Measurements from ENCODE around the gene SCN11A.

SCN11A gene

DNA sequence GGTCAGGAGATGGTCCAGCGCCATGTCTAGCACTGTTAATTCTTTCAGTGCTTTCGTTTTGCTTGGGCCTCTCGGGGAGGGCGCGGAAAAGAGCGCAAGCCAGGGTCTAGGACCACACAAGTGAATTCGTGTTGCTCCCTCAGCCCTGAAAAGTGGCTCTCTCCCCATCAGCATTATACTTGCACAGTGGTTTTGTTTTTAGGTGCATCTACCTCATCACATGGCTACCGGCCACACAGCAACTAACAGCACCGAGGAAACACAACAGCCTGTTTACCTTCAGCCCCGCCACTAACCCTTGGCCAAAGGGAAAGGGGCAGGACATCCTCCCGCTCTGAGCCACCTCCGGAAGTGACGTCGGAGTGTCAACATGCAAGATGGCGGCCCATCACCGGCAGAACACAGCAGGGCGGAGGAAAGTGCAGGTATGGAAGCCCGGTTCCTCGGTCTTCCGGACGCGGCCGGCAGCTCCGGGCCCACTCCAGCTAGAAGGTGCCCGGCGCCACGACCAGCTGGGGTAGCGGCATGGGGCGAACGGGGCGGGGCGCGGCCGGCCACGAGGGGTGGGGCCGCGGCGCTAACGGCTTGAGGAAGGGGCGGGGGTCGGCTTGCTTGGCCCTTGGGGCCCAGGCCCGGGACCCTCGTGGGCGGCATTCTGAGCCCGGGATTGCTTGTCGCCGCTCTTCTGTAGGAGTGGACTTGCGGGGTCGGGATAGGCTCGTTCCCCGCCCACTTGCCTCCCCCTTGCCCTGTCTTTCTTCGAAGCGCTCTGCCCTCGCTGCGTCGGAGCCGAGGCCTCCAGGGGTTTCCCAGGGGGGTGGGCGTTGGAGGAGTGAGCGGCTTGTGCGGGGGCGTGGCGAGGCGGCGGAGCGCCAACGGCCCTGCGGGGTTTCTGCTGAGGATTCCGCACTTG is at the start of gene SCN11A, which contains the start of gene WDR48:
SCN11A (minus strand) TSS at position 296 of the 913 bp plus-strand sequence. CDS start 101,582 bp downstream, outside the sequence.
WDR48 (plus strand) TSS at position 368 of the 913 bp plus-strand sequence; CDS start at position 378, 10 bp downstream.
- peak; percentile 92 for DNase-seq (ENCODE audit: low spot score)

GRCh38 chr3:39101022-39101689 is 49.4 kb upstream of the SCN11A start:
- peak; percentile 58 for DNase-seq (ENCODE audit: low spot score)

- no peak for DNase-seq (ENCODE audit: low spot score)
Observed at GRCh38 chr3:39100500-39100886, 48.7 kb upstream of the SCN11A start.

DNA sequence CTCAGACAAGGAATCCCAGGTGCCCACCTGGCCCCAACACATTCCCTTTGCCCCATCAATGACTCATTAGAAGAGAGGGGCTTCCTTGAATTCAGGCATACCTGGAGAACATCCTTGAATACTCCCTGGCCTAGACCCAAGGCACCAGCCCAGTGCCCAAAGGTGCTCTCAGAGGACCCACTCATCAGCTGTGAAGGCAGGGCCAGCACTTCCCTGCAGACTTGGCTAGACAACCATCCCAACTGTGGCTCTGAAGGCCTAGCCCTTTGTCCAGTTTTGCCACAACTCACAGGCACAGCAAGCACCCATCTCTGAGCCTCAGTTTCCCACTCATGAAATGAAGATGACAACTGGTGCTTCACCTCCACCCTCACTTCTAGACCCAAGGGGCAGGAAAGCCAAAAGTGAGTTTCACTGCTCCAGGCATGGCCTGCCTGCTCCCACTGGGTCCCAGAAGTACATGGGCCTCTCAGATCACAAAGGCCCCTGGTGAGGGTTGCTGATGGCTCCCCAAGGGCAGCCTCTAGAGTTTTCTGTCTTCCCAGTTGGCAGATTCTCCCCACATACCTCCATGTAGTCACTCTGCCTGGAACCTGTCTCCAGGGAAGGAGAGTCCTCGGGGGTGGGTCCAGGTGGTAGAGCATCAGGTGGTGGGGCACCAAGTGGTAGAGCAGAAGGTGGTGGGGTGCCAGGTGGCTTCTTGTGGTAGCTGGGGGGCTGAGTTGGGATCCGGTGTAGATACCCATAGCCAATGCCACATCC is 48.2 kb upstream of the SCN11A start:
- DNase-seq (ENCODE audit: low spot score), result no peak

GRCh38 chr3:39099242-39099641 is 47.5 kb upstream of the SCN11A start:
- DNase-seq (ENCODE audit: low spot score), result no peak

GRCh38 chr3:39098473-39099000 is 46.8 kb upstream of the SCN11A start:
- no peak for DNase-seq (ENCODE audit: low spot score)

DNA sequence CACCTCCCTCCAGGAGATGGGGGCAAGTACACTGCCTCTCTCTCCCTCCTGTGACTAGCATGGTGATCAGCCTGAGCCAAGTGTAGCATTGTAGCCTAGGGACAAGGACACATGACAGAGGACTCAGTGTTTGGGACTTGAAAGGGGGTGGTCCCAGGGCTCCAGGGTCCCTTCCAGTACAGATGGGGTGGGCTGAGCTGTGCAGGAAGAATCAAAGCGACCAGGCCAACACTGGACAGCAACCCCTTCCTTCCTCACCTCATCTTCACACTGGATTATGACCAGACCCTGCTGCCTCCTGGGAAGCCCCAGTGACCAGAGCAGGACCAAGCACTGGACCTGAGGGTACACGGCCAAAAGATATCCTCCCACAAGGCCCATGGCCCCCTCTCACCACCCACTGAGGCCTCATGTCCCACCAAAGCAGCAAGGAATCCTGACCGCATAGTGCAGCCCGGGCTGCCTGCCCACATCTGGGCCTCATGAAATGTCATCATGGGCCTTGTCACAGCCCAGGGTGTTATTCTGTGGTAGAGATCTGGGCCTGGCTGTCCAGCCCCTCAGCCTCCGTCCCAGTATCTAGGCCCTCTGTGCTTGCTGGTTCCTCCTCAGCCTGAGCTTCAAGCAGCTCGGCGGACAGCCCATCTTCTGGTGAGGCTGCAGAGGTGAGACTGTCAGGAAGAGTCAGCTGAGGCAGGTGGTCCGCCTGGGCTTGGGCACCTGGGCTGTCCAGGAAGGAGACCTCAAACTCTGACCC is 46.1 kb upstream of the SCN11A start:
- no peak for DNase-seq (ENCODE audit: low spot score)

- DNase-seq (ENCODE audit: low spot score), result no peak
Observed at GRCh38 chr3:39096775-39097174, 45.0 kb upstream of the SCN11A start.

DNA sequence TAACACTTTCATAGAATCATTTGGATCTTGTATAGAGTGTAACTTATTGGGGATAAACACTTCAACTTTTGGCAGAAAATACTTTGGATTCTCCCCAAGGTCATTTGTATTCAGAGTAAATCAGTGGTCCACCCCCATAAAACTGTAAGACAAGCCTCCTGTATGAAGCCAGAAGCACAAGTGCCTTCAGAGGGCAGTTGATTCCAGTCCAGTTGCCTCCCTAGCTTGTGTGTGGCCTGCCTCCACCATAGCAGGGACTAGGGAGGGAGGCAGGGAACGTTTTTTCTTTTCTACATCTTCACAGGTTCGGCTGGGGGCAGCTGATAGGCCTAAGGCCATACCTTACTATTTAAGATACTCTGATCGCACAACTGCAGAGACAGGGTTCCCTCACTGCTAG is 44.0 kb upstream of the SCN11A start:
- DNase-seq (ENCODE audit: low spot score), result no peak

GRCh38 chr3:39094851-39095677 is 43.3 kb upstream of the SCN11A start:
- DNase-seq (ENCODE audit: low spot score), result no peak

GRCh38 chr3:39090922-39091321 is 39.2 kb upstream of the SCN11A start:
- no peak for DNase-seq (ENCODE audit: low spot score)

GRCh38 chr3:39088889-39089288 is 37.1 kb upstream of the SCN11A start:
- no peak for DNase-seq (ENCODE audit: low spot score)

- DNase-seq (ENCODE audit: low spot score), result no peak
Observed at GRCh38 chr3:39088456-39088855, 36.7 kb upstream of the SCN11A start.

DNA sequence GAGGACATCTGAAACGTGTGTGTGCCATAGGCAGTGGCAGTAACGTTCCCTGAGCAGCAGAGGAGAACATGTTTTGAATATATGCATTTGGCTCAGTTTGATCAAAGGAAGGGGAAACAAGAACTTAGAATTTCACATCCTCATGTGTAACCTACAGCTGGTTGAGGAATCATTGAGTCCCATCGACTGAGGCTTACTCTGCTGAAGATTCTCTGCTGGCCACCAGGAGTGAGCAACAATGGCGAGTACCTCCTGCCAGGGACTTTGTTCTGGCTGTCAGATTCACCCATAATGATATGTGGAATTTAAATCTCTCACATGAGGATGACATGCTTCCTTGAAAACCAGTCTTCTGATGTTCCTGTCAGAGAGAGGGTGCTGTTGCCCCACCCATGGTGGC is 34.4 kb upstream of the SCN11A start:
- DNase-seq (ENCODE audit: low spot score), result no peak

DNA sequence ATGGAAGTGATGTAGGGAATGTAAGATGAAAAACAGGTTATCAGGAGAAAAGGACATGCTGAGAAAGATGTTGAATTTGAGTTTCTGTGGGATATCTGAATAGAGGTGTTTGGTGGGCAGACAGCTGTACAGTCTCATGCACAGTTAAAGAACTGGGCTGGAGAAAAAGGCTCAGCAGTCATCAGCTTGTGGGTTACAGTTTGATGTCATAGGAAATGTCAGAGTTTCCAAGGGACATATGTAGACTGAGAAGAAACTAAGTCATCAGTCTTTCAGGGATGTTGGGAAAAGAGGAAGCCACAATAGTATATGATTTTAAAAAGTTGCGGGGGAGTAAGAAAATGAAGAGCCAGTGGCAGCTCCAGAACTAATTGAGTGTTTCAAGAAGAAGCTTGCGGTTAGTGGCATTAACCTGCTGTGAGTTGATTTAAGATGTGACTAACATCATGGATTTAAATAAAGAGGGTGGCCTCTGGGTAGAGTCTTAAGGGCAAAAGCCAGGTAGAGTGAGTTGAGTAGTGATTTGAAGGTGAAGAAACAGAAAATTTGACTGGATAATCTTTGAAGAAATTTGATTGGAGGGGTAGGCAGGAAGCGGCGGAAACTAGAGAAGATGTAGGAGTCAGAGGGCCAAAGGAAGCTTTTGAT is 31.0 kb upstream of the SCN11A start:
- no peak for DNase-seq (ENCODE audit: low spot score)

DNA sequence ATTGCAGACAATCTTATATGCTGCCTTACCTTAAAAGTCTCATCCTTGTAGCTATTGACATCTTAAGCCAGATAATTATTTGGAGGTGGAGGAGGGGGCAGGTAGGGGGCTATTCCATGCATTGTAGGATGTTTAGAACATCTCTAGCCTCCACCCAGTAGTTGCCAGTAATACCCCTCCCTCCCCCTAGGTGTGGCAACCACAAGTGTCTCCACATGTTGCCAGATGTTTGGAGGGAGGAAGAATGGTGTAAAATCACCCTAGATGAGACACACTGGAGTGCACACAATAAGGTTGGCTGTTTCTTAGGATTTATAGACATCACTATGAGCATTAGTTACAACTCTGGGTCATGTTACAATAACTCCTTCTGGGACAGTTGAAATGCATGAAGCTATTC is 28.3 kb upstream of the SCN11A start:
- DNase-seq (ENCODE audit: low spot score), result no peak

DNA sequence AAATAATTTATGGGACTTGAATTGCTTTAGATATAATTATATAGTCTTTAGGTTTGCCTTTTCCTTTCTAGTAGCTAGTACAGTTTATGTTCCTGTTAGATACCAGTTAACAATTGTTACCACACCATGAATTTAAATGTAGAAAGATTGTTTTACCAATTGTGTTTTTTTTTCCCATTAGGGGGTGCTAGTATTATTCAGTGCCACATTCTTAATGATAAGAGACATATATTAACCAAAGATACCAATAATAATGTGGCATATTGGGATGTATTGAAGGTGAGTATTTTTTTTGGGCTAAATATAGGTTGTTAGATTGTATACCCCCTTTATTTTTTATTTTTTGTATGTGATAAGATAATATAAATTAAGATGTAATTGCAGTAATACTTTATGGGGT is 27.8 kb upstream of the SCN11A start:
- DNase-seq (ENCODE audit: low spot score), result no peak

DNA sequence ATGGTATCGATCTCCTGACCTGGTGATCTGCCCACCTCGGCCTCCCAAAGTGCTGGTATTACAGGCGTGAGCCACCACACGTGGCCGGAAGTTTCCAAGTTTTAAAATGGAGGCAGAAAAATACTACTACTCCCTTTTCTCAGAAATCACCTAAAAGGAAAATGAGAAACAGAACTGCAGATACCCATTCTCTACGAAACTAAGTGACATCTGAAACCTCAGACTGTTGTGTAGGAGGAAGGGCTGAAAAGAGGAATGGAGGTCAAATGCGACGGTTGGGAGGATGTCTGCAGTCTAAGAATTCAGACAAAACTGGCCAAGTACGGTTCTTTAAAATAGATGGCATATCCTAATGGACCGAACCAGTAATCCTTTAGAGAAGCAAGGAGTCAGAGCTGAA is 24.2 kb upstream of the SCN11A start:
- DNase-seq (ENCODE audit: low spot score), result no peak

DNA sequence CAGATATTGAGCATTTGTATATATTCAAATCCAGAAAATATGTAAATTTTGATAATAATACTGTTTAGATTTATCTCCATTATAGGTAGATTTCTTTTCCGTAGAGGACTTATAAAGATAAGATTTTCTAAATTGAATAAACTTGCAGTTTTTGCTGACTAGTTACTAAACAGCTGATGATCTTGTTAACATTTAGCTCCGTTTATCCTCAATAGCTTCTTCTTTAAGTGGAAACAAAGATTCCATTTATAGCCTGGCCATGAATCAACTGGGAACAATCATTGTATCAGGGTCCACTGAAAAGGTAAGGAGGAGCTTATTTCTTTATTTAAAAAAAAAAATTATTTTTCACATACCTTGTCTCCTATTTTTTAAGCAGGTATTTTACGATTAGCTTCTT is 16.8 kb upstream of the SCN11A start:
- no peak for DNase-seq (ENCODE audit: low spot score)

DNA sequence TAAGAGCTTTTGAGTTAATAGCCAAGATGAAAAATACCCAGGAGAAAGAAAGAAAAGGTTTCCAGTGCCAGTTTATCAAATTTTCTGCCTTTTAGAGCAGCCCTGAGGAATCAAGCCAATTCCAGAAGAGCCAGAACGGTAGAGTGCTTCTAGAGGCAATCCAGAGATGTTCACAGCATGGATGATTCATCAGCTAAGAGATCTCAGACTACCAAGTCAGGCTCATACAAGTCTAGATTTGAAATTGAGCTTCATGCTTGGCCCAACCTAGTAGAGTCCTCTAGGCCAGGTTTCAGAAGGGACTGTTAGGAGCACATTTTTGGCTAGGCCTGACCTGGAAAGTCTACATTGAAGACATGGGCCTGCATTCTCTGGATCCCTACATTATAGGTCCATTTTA is 15.5 kb upstream of the SCN11A start:
- no peak for DNase-seq (ENCODE audit: low spot score)

All from CD4-positive, alpha-beta T cell treated with Interleukin-15 for 4 hours (primary cell).